H4 (cell line): Measurements from ENCODE around the gene ARFGAP1. TPM values are rescaled to one million over a fixed set of nuclear protein-coding genes. Genes with fewer than 3 reads are reported as not detected.

Experiments used
- DNase-seq: peaks from one replicate; pipeline ENCODE4 v3.0.0-alpha.2; 2015; ENCODE audit warnings: low spot score
- total RNA-seq: library from RNA; depleted of rRNA; stranded (reverse); fragments of >200 nt; shearing (Covaris generic); gene quantifications from 2 replicates; pipeline ENCODE4 v1.2.3, GENCODE V29; 2014

Gene ARFGAP1
- total RNA-seq, 1 experiment from 2014 or later: 17.0 TPM

- DNase-seq: no peak
These were observed 46.0 kb downstream of the ARFGAP1 start for GRCh38 chr20:63318391-63319163.

DNA sequence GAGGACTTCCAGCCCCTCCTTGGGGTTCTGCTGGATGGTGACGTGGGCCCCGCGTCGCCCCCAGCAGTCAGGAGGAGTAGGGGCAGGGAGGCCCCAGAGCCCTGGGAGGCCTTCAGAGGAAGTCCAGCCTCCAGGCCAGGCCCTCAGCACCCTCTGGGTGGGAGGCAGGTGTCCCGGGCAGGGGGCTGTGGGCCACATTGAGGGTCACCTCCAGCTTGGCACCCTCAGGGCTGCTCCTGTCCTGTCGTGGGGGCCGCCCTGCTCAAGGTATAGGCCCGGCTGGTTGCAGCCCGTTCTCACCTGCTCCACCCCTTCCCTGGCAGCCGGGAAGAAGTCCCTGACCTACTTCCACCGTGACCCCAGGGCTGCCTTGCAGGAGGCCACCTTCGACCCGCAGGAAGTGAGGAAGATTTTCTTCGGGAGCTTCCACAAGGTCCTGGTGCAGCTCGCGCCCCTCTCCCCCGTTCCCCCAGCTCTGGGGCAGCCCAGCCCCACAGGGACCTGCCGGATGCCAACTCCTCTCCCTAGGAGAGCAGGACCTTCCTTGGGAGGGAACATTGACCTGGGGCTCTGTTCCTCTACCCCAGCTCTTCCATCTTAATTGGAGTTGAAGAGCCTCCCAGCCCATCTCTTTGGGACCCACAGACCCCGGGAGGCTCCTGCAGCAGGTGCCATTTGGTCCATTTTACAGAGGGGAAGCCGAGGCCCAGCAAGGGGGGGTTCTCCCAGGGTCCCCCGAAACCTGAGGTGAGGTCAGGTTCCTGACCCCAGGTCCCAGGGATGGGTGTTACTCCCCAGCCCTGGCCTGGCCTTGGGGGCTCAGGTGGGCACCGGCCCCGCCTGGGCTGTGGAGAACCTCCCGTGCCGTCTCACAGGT is 46.8 kb downstream of the ARFGAP1 start:
- no peak for DNase-seq

DNA sequence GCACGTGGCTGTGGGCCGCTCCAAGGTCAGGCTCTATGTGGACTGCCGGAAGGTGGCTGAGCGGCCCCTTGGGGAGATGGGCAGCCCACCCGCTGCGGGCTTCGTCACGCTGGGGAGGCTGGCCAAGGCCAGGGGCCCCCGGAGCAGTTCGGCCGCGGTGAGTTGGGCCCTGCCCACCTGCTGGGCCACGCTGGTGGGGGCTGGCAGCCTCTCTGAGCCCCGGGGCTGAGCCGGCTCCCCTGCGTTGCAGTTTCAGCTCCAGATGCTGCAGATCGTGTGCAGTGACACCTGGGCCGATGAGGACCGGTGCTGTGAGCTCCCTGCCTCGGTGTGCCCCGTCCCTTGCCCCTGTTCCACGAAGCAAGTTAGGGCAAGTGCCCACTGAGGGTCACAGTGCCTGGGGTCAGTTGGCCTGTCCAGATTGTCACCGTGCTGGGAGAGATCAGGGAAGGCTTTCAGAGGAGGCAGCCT is 47.5 kb downstream of the ARFGAP1 start:
- DNase-seq: no peak

DNA sequence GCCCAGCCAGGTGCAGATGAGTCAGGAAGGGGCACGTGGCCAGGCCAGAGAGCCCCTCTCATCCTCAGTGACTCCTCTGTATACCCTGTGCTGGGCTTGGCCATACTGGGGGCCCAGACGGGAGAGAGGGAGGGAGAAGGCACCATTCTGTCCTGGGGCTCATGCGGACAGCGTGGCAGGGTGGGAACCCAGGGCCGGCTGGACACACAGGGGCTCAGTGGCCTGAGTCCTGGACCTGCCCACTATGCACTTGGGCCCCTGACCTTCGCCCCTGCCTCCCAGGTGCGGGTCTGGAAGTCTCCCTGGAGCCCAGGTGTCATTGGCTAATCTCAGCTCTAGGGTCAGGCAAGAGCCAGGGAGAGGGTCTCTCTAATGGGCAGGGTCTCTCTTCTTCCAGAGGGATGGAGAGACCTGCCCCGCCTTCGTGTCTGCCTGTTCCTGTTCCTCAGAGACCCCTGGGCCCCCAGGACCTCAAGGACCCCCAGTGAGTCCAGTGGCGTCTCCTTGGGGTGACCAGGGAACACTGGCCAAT is 48.1 kb downstream of the ARFGAP1 start:
- DNase-seq: no peak

- no peak for DNase-seq
These were observed 48.7 kb downstream of the ARFGAP1 start for GRCh38 chr20:63321148-63321831.

- no peak for DNase-seq
These were observed 49.7 kb downstream of the ARFGAP1 start for GRCh38 chr20:63322146-63322932.

- DNase-seq: no peak
These were observed 50.3 kb downstream of the ARFGAP1 start for GRCh38 chr20:63322933-63323273.

- DNase-seq: no peak
These were observed 50.9 kb downstream of the ARFGAP1 start for GRCh38 chr20:63323357-63323981.

DNA sequence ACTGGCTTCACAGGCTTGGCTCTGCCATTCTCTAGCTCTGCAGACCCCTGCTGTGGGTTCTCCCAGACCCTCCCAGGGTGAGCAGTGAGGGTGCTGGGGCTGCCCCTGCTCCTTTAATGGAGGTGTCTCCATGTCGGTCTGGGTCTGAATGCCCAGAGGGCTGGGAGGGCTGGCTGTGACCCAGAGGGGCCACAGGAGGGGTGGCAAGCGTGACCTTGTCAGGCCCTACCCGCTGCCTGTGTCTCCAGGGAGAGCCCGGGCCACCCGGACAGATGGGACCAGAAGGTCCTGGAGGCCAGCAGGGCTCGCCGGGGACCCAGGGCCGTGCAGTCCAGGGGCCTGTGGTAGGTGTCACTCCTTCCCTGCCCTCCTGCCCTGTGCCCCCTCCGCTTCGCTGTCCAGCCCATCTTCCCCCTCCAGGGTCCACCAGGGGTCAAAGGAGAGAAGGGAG is 52.4 kb downstream of the ARFGAP1 start:
- DNase-seq: no peak

DNA sequence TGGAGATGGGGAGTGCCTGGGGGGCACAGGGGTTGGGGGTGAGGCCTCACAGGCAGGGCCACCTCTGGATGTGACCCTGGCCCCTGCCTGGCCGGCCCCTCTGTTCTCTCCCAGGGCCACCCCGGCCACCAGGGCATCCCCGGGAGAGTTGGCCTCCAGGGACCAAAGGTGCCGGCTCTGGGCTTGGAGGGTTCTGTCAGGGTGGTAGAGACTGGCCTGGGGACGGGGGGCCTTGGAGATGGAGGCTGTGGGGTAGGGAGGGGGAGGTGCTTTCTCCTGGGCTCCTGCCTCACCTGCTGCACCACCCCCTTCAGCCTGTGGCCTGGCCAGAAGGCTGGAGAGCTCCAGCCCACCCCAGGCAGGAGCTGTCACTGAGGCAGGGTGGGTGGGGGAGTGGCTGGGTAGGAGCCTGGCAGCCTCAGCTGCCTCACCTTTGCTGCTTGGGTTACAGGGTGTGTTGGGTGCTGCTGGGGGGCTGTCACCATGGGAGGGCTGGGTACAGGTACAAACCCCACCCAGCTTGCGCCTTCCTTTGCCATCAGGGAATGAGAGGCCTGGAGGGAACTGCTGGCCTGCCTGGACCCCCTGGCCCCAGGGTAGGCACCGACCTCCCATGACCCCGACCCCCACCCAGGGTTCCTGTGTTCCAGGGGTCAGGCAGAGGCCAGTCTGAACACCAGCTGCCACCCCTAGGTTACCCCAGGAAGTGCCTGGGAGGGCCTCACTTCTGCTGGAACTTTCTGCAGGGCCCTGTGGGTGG is 53.1 kb downstream of the ARFGAP1 start:
- no peak for DNase-seq

DNA sequence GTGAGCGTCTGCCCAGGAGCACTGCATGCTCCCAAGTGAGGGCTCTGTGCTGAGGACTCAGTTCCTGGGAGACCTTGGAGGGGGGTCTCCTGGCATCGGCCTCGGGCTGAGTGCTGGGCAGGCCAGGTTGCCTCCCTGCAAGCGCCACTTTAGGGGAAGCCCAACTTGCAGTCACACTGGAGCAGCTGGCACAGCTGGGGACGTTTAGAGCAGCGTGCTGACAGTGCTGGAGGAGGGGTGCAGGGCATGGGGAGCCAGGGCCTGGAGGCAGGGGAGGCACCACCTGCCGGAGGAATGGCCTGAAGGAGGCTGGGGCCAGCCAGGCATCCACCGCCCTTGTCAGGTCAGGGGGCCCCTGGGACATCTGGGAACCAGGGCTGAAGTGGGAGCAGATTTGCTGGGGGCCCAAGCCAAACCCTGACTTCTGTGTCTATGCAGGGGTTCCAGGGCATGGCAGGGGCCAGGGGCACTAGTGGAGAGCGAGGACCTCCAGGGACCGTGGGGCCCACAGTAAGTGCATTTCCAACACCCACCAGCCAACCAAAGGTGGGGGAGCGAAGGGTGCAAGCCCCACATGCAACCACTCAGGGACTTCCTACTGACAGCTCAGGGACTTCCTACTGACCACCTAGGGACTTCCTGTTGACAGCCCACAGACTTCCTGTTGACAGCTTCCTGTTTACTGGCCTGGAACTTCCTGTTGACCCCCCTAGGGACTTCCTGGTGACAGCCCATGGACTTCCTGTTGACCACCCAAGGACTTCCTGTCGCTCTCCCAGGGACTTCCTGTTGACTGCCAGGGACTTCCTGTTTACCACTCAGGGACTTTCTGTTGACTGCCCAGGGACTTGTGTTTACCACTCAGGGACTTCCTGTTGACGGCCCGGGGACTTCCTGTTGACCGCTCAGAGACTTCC is 54.0 kb downstream of the ARFGAP1 start:
- DNase-seq: no peak

- DNase-seq: no peak
These were observed 54.7 kb downstream of the ARFGAP1 start for GRCh38 chr20:63327231-63327745.

- DNase-seq: no peak
These were observed 55.5 kb downstream of the ARFGAP1 start for GRCh38 chr20:63328026-63328700.

DNA sequence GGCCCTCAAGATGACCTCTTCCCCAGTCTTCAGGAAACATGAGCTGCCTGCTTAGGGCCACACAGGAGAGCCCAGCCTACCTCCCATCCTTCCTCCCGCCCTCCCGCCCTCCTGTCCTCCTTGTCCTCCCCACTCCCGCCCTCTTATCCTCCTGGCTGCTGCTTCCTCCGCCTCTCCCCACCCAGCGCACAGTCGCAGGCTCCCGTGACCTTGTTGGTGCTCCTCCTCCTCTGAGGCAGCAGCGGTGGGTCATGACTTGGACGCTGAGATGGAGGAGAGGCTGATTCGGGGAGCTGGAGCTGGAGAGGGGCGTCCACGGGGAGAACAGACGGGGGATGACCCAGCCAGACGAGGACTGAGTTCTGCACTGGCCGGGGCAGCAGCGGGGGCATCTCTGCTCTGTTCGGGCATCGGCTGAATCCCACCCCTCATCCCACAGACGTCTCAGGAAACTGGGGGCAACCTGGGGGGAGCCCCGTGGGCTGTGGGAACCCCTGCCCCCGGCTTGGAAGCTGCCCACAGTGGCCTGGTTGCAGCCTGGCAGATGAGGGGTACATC is 56.2 kb downstream of the ARFGAP1 start:
- no peak for DNase-seq

- DNase-seq: no peak
These were observed 56.9 kb downstream of the ARFGAP1 start for GRCh38 chr20:63329331-63330083.

DNA sequence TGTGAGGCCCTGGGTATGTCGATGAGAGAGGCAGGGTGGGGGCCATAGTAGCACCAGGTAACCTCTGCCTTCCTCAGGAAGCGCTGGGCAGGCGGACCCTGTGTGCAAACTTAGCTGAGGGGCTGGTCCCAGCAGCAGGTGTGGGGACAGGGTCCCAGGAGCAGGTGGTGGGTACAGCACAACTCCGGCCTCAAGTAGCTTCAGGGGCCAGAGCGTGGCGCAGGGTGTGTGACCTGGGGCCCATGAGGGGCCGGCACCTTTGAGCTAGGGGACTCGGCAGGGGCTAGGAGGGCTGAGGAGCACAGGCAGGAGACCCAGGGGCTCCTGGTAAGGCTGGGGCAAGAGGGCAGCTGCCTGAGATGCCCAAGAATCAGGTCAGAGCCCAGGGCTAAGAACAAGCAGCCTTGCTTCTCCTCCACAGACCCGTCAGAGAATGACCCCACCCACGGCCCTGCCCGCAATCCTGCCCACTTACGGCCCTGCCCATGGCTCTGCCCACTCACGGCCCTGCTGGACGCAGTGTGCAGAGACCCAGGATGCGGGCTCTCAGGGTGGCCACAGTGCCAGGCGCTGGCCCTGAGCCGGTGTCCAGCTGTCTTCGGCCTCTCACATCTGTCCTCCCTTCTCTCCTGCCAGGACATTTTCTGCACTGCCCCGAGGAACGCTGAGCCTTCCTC is 57.6 kb downstream of the ARFGAP1 start:
- no peak for DNase-seq
